Liver (tissue), 9 donors: ENCODE measurements around the gene SRGAP3. TPM values are rescaled to one million over a fixed set of nuclear protein-coding genes. Genes with fewer than 3 reads are reported as not detected.

ENCODE experiments used
- DNase-seq: peaks from one replicate; pipeline ENCODE4 v3.0.0-alpha.2; 2017; ENCODE audit warnings: low spot score
- H3K27ac ChIP-seq, 2 donors: one replicate each; pipeline ENCODE4 v1.7.0; 2013; ENCODE audit warnings: inconsistent platforms in 2 of 2, low read length in 2 of 2, control low read depth in 1 of 2, low read depth in 1 of 2, mild to moderate bottlenecking in 1 of 2
- H3K27me3 ChIP-seq, 4 donors: one replicate each; pipeline versions ENCODE4 v1.6.1 to v1.7.0; 2013; ENCODE audit warnings: low read length in 3 of 4, inconsistent platforms in 1 of 4, mild to moderate bottlenecking in 1 of 4, moderate library complexity in 1 of 4; ENCODE audit not compliant: control insufficient read depth in 4 of 4, insufficient read depth in 4 of 4
- H3K36me3 ChIP-seq, 4 donors: one replicate each; pipeline versions ENCODE4 v1.6.1 to v1.7.0; 2013; ENCODE audit warnings: low read length in 3 of 4, mild to moderate bottlenecking in 3 of 4, low read depth in 1 of 4, moderate library complexity in 1 of 4; ENCODE audit not compliant: control insufficient read depth in 4 of 4, insufficient read depth in 3 of 4
- H3K4me1 ChIP-seq, 4 donors: one replicate each; pipeline versions ENCODE4 v1.6.1 to v1.7.0; 2013; ENCODE audit warnings: low read length in 3 of 4, mild to moderate bottlenecking in 3 of 4, moderate library complexity in 1 of 4; ENCODE audit not compliant: control insufficient read depth in 4 of 4, insufficient read depth in 4 of 4
- H3K4me3 ChIP-seq, 3 donors: one replicate each; pipeline versions ENCODE4 v1.6.1 to v1.7.0; 2013; ENCODE audit warnings: low read length in 3 of 3, control low read depth in 1 of 3, low read depth in 1 of 3, mild to moderate bottlenecking in 1 of 3
- H3K9ac ChIP-seq, 2 donors: one replicate each; pipeline ENCODE4 v1.7.0; 2013; ENCODE audit warnings: low read length in 2 of 2, mild to moderate bottlenecking in 2 of 2, moderate library complexity in 2 of 2, control low read depth in 1 of 2, low read depth in 1 of 2
- H3K9me3 ChIP-seq, 4 donors: one replicate each; pipeline versions ENCODE4 v1.6.1 to v1.7.0; 2013; ENCODE audit warnings: low read length in 3 of 4; ENCODE audit not compliant: control insufficient read depth in 4 of 4
- EGR1 ChIP-seq, 2 donors: IDR thresholded peaks; 2 replicates each; pipeline ENCODE4 v1.6.1; 2016 to 2018; ENCODE audit warnings: antibody characterized with exemption in 2 of 2, low read depth in 2 of 2
- GABPA ChIP-seq, 2 donors: IDR thresholded peaks in 1 of 2; conservative IDR thresholded peaks in 1 of 2; 2 replicates each; pipeline ENCODE4 v1.6.1; 2016; ENCODE audit warnings: antibody characterized with exemption in 2 of 2, mild to moderate bottlenecking in 1 of 2, moderate library complexity in 1 of 2
- HNF4A ChIP-seq, 2 donors: conservative IDR thresholded peaks; 2 replicates each; pipeline ENCODE4 v1.6.1; 2016; ENCODE audit warnings: antibody characterized with exemption in 2 of 2, mild to moderate bottlenecking in 2 of 2
- HNF4G ChIP-seq: IDR thresholded peaks from 2 replicates; pipeline ENCODE4 v1.6.1; 2016; ENCODE audit warnings: antibody characterized with exemption
- NR2F2 ChIP-seq: IDR thresholded peaks from 2 replicates; pipeline ENCODE4 v1.6.1; 2016; ENCODE audit warnings: antibody characterized with exemption
- RAD21 ChIP-seq, 2 donors: IDR thresholded peaks; 2 replicates each; pipeline ENCODE4 v1.6.1; 2016; ENCODE audit warnings: antibody characterized with exemption in 2 of 2, mild to moderate bottlenecking in 2 of 2
- RXRA ChIP-seq, 2 donors: IDR thresholded peaks; 2 replicates each; pipeline ENCODE4 v1.6.1; 2017 to 2018; ENCODE audit warnings: antibody characterized with exemption in 2 of 2, mild to moderate bottlenecking in 1 of 2
- TAF1 ChIP-seq: conservative IDR thresholded peaks from 2 replicates; pipeline ENCODE4 v1.6.1; 2016; ENCODE audit warnings: antibody characterized with exemption, mild to moderate bottlenecking
- YY1 ChIP-seq: IDR thresholded peaks from 2 replicates; pipeline ENCODE4 v1.6.1; 2016; ENCODE audit warnings: antibody characterized with exemption, mild to moderate bottlenecking
- WGBS: extraction: QIAGEN DNeasy Blood & Tissue Kit; methylation state at CpG from one replicate; pipeline ENCODE4 v1.1.7; 2013; 5-methylcytosine and 5-hydroxymethylcytosine counted together
- polyA plus RNA-seq, 2 donors: library from polyadenylated mRNA; stranded (reverse) in 1 of 2; unstranded in 1 of 2; fragments of 200-250 nt in 1 of 2; fragments of >200 nt in 1 of 2; fragmentation: Nextera tagmentation in 1 of 2; extraction: Ambion mirVana in 1 of 2; gene quantifications; one replicate each; pipeline versions ENCODE4 v1.2.1 to v1.2.3, GENCODE V29; 2013 to 2015
- total RNA-seq, 2 donors: library from RNA; depleted of rRNA; stranded (reverse); fragments of >200 nt; gene quantifications; one replicate each; pipeline ENCODE4 v1.2.3, GENCODE V29; 2014
- TF ChIP-seq, protein P1 (sequence below): IDR thresholded peaks from 2 replicates; pipeline ENCODE4 v1.6.1; 2016; ENCODE audit warnings: antibody characterized with exemption
- TF ChIP-seq, protein P2 (sequence below): IDR thresholded peaks from 2 replicates; pipeline ENCODE4 v1.6.1; 2016; ENCODE audit warnings: antibody characterized with exemption
- TF ChIP-seq, protein P3 (sequence below): IDR thresholded peaks from 2 replicates; pipeline ENCODE4 v1.6.1; 2016; ENCODE audit warnings: antibody characterized with exemption
- donor health status: healthy.
- donor health status: healthy.
- donor health status: healthy.
- donor health status: healthy.
- donor health status: healthy.

SRGAP3 gene
- total and polyA plus RNA-seq, 4 donors, result 0.61 to 4.2 (median 1.6) TPM

DNA sequence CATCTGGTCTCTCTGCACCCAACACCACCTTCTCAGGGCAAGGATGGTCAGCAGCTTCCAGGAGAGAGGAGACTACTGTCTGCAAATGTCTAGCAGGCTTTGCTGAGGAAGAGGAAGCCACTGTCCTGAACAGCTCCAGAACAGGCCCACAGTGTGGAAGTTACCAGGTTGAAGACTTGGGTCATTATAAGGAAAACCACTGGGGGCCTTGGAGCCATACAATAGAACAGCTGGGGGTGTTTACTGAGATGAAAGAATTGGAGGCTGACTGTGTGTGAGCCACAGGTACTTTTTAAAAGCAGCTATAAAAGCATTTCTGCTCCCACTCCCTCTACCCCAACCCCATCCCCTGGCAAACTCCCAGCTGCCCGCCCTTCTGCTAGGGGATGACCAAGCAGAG, 24.2 kb downstream of the SRGAP3 start:
- Histone ChIP-seq H3K4me1 (no peaks in the 10 kb centered on the region), H3K27ac (no peak overlapping the region), H3K9ac (no peak overlapping the region), H3K4me3 (no peak overlapping the region), H3K9me3 (no peaks in the 10 kb centered on the region), H3K36me3 (no peaks in the 10 kb centered on the region), H3K27me3 (no peaks in the 10 kb centered on the region)
- no peak for DNase-seq
- WGBS, result 100% methylated on average over 1 of the region's 1 CpG
- no peak for TF ChIP-seq RAD21 (IDR thresholded peaks at IDR 0.05)

DNA sequence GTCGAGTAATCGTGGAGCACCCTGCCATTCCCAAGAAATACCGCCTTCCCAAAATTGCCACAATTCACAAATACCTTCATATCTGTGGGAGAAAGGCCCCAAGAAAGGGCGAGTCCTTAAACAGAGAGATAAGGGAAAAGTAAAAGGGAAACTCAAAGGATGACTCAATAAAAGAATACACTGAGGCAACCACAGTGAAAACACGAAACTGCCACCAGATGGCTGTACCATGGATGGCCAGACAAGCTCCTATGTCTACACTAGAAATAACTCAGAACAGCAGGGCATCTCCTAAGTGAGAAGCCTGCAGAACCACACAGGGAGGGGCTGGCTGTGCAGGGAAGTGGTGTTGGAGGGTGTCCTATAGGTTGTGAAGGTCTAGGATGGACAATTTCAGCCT, 25.0 kb downstream of the SRGAP3 start:
- Histone ChIP-seq H3K27me3 (no peaks in the 10 kb centered on the region), H3K9me3 (no peaks in the 10 kb centered on the region), H3K27ac (no peak overlapping the region), H3K4me1 (no peaks in the 10 kb centered on the region), H3K4me3 (no peak overlapping the region), H3K36me3 (no peaks in the 10 kb centered on the region), H3K9ac (no peak overlapping the region)
- no peak for DNase-seq
- TF ChIP-seq HNF4A (conservative IDR thresholded peaks at IDR 0.05), result no peak
- TF ChIP-seq RAD21 (IDR thresholded peaks at IDR 0.05), result no peak
- no peak for TF ChIP-seq NR2F2
- TF ChIP-seq, protein P1, sequence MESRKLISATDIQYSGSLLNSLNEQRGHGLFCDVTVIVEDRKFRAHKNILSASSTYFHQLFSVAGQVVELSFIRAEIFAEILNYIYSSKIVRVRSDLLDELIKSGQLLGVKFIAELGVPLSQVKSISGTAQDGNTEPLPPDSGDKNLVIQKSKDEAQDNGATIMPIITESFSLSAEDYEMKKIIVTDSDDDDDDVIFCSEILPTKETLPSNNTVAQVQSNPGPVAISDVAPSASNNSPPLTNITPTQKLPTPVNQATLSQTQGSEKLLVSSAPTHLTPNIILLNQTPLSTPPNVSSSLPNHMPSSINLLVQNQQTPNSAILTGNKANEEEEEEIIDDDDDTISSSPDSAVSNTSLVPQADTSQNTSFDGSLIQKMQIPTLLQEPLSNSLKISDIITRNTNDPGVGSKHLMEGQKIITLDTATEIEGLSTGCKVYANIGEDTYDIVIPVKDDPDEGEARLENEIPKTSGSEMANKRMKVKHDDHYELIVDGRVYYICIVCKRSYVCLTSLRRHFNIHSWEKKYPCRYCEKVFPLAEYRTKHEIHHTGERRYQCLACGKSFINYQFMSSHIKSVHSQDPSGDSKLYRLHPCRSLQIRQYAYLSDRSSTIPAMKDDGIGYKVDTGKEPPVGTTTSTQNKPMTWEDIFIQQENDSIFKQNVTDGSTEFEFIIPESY, result no peak
- TF ChIP-seq, protein P2, sequence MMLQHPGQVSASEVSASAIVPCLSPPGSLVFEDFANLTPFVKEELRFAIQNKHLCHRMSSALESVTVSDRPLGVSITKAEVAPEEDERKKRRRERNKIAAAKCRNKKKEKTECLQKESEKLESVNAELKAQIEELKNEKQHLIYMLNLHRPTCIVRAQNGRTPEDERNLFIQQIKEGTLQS, result no peak
- 90% methylated on average over 5 of the region's 5 CpGs for WGBS

DNA sequence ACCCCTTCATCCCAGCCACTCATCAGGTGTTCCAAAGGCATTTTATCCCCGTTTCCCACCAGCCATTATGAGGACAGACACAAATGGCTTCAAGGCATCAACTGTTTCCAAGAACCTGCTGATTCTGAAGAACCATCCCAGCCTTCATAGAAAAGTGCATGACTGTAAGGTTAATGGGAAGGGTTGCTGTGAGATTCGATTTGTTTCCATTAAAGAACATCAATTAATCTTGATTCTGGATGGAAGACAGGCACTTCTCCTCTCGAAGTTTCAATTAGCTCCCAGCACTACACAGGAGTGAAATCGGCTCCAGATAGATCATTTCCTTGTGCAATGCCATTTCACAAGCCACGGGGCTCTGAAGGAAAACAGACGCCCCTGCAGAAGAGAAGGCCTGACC, 25.8 kb downstream of the SRGAP3 start:
- no peak overlapping the region for H3K9ac ChIP-seq
- H3K27me3 ChIP-seq, result no peaks in the 10 kb centered on the region
- WGBS, result 84% methylated on average over 6 of the region's 6 CpGs
- TF ChIP-seq RXRA (IDR thresholded peaks at IDR 0.05) (no peak), EGR1 (IDR thresholded peaks at IDR 0.05; ENCODE audit: low read depth in 2 of 2) (no peak), HNF4G (no peak), TAF1 (no peak), YY1 (no peak), HNF4A (conservative IDR thresholded peaks at IDR 0.05) (no peak), GABPA (IDR thresholded peaks at IDR 0.05 in 1 of 2, conservative IDR thresholded peaks at IDR 0.05 in 1 of 2) (no peak), RAD21 (IDR thresholded peaks at IDR 0.05) (no peak), NR2F2 (no peak)
- TF ChIP-seq, protein P3, sequence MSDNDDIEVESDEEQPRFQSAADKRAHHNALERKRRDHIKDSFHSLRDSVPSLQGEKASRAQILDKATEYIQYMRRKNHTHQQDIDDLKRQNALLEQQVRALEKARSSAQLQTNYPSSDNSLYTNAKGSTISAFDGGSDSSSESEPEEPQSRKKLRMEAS, result no peak
- TF ChIP-seq, protein P2, result no peak
- no peak overlapping the region for H3K4me3 ChIP-seq
- no peaks in the 10 kb centered on the region for H3K4me1 ChIP-seq
- no peaks in the 10 kb centered on the region for H3K36me3 ChIP-seq
- no peak for DNase-seq
- no peak overlapping the region for H3K27ac ChIP-seq
- H3K9me3 ChIP-seq, result no peaks in the 10 kb centered on the region
